8988T (cell line): ENCODE data around the gene CEMIP2.
"Not testable (repeated sequence)": the region's sequence is repeated elsewhere in the genome, so short reads cannot be mapped to it uniquely, and the experiment has no call there.

Source experiments
- DNase-seq: peaks from one replicate; pipeline ENCODE4 v3.0.0; 2011

The CEMIP2 gene

DNA sequence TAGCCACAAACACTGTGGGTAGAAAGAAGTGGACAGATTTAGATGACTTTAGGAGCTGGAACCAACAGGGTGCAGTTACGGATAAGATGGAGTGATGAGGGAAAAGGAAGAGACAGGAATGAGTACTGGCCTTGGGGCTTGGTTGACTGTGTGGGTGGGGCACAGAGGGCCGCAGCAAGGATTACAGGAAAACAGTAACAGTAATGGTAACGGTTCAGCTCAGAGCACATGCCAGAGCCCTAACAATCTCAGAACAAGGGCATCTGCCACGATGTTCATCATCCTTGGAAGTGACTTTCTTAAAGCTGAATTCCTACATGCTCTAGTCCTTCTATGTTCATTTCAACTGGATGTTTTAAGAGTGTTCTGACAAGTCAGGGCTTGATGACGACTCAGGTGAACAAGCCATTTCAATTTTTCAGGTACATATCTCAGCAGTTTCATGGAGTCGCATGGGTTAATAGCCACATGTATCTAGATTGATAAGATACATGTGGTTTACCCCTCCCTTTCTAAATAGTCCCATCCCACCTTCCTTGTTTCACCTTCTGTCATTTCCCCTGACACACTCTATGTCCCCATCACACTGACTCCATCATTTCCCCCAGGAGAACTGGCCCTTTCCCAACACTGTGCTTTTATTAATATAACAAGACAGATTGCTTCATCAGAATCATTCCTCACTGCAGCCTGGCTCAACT is 65.0 kb downstream of the CEMIP2 start:
- DNase-seq = no peak

DNA sequence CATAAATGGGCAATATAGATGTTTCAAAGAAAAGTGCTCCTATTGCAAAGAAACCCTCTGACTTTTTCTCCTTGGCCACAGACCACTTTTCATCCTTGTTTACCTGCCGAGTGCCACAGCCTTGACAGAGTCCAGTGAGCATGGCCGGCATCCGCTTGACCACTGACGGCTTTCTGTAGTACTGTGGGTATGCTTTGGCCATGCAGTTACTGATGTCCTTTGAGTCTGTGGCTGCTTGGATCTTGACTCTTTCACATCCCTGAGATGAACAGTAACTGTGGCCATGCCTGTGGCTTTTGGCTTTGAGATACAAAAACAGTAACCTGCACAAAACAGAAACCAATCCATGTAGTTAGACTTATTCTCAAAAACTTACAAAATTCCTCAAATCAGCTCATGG is 70.4 kb downstream of the CEMIP2 start:
- no peak for DNase-seq

DNA sequence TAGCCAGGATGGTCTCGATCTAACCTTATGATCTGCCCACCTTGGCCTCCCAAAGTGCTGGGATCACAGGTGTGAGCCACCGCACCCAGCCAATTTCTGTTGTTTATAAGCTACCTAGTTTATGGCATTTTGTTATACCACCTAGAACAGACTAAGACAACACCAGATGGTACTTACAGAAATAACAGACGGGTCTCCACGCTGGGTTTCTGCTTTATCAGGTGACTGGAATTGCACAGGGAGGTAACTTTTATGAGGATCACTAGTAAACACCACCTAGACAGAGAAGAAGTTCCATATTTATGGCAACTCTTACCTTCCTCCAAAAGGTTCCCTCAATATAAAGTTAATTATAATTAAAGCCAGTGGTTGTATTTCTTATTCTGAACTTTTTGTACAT is 74.0 kb downstream of the CEMIP2 start:
- DNase-seq = no peak

DNA sequence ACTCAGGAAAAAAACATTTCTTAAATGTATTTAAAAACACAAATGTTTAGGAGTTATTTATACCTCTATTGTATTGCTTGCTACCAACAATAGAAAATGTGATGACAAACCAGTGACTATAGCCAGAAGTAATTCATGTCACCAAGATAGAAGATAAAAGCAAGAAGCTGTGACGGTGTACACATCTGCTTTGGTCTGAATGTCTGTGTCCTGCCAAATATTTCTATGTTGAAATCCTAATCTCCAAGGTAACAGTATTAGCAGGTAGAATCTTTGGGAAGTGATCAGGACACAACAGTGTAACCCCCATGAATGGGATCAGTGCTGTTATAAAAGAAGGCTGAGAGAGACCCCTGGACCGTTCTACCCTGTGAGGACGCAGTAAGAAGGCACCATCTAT is 74.7 kb downstream of the CEMIP2 start:
- no peak for DNase-seq

DNA sequence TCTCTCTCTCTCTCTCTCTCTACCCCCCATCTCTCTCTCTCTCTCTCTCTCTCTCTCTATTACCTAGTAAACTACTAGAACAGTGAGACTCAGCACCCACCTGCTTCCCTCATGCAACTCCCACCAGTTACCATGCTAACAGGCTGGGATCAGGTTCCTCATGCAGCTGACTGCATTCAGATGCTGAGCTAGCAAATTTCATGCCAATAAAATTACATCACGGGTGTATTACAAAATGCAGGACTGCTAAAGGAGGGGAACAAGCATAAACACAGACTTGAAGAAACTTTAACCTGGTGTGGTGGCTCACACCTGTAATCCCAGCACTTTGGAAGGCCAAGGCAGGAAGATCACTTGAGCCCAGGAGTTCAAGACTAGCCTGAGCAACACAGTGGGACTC is 76.0 kb downstream of the CEMIP2 start:
- DNase-seq = no peak

DNA sequence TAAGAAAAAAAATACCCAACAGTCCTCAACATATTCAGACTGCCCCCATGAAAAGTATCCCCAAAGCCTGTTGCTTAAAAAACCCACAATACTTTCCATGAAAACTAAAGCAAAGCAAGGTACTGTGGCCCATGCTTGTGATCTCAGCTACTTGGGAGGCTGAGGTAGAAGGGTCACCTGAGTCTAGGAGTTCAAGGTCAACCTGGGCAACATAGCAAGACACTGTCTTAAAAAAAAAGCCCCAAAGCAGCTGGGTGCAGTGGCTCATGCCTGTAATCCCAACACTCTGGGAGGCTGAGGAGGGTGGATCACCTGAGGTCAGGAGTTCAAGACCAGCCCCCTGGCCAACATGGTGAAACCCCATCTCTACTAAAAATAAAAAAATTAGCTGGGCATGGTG is 76.7 kb downstream of the CEMIP2 start:
- not testable (repeated sequence) for DNase-seq

DNA sequence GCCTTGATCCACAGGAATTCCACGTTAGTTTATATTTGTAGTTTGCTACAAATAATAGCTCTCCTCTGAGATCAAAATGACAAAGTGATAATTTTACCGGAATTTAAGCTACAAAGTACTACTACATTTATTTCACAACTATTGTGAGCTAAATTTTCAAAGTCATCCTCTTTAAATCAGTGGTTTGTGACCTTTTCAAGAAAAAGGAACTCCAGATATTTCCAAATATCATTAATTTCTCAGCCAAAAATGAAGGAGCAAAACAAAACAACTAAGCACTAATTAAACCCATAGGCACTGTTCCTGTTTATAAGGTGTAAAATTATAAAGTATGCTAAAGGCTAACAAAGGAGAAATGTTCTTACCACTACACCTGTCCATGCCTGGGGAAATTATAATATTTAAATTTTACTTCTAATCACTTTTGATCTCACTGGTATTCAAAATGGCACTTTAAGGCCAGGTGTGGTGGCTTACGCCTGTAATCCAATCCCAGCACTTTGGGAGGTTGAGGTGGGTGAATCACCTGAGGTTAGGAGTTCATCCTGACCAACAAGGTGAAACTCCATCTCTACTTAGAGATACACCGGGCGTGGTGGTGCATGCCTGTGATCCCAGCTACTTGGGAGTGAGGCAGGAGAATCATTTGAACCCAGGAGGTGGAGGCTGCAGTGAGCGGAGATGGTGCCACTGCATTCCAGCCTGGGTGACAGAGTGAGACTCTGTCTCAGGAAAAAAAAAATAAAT is 77.5 kb downstream of the CEMIP2 start:
- no peak for DNase-seq

DNA sequence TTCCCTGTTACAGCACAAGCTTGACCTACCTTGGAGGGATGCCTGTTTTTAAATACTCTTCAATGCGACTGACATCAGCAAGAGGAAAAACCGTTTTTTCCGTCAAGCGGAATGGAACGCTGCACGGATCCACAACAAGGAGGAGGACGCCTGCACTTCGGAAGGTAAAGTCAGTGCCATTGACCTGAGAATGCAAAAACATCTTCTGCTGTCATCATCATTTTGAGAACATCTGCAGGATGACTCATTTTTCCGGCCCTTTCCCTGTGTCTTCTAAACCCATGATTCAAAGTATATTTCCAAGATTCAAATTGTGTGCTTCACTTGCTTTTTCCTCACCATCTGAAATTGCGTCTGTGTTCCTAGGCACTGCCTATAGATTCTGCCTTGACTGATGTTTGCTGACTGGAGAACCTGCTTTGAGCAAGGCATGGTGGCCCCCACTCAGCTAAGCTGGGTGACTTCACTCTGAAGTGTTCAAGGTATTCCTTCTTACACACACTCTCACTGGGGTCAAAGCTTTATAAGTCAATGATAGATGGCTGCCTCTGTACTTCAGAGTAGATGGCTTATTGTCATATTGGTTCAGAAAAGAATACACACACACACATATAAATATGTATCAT is 78.1 kb downstream of the CEMIP2 start:
- DNase-seq = no peak

DNA sequence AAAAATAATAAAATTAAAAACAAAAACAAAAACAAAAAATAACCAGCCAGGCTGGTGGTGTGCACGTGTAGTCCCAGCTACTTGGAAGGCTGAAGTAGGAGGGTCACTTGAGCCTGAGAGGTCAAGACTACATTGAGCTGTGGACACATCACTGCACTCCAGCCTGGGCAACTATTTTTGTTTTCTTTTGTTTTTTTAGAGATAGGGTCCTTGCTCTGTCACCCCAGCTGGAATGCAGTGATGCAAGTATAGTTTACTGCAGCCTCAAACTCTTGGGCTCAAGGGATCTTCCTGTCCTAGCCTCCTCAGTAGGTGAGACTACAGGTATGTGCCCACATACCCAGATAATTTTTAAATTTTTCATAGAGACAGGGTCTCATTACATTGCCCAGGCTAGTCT is 80.6 kb downstream of the CEMIP2 start:
- DNase-seq = no peak

- DNase-seq = no peak
Observed at GRCh38 chr9:71685988-71686387, 82.3 kb downstream of the CEMIP2 start.

DNA sequence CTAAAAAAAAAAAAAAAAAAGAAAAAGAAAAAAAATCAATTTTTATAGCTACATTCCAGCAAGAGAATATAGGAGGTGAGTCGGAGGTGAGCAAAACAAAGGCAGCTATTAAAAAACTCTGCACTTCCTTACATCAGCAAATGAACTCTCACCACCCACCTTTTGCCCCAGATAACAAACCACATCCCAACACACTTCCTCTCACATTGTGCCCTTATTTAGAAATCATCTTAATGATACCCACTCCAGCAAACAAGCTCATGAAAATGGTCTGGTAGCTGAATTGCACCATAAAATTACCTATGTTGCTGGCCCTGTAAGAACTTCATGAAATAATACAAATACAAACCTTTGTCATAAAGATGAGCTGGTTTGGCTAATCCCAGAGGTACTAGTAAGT is 82.9 kb downstream of the CEMIP2 start:
- no peak for DNase-seq

- no peak for DNase-seq
Observed at GRCh38 chr9:71684566-71684965, 83.7 kb downstream of the CEMIP2 start.

GRCh38 chr9:71683598-71684235 is 84.6 kb downstream of the CEMIP2 start:
- no peak for DNase-seq

DNA sequence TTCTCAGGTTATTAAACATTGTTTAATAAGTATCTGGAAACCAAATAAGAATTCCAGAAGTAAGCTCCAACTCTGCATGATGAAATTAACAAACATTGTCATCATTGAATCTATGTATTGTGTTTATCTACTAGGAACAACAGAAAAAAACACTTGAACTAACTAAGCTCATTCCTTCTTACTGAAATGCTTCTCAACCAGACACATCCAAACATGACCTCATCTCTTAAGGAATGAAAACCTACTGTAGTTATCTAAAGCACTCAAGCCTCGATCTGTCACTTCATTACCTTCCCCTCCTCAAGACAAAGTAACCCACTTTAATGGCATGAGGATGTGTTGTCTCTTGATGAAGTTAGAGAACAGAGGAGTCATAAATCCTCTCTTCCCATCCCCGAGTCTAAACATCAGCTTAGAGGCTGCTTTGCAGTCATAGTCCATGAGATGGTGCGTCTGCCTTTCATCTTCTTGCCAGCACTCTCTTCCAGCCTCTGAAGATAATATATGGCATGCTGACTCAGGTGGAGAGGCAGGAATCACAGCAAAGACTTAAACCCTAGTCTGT is 86.5 kb downstream of the CEMIP2 start:
- no peak for DNase-seq

DNA sequence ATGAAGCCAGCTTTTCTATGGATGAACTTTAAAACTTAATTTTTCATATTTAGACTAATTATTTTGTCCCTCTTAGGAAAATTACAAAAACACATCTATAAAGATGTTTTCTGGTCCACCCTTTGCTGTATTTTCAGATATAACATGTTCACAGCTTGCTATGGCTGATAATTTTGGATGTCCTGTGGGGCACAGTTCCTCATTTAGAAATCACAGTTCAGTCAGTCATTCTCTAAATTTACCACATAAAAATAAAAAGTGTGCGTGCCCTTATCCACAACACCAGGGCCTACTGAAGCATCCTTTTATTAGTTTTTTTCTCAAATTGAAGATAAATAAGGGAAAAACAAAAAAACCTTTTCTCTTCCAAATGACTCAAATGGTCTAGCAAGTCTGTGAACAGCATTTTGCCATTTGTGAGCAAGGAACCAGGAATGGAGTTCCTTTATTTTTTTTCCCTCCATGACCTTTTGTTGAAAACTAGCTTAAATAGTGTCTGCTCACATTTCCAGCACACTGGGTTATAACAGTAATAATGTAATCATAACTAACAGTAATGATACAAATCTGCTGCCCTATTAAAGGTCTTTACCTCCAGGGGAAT is 87.1 kb downstream of the CEMIP2 start:
- no peak for DNase-seq

DNA sequence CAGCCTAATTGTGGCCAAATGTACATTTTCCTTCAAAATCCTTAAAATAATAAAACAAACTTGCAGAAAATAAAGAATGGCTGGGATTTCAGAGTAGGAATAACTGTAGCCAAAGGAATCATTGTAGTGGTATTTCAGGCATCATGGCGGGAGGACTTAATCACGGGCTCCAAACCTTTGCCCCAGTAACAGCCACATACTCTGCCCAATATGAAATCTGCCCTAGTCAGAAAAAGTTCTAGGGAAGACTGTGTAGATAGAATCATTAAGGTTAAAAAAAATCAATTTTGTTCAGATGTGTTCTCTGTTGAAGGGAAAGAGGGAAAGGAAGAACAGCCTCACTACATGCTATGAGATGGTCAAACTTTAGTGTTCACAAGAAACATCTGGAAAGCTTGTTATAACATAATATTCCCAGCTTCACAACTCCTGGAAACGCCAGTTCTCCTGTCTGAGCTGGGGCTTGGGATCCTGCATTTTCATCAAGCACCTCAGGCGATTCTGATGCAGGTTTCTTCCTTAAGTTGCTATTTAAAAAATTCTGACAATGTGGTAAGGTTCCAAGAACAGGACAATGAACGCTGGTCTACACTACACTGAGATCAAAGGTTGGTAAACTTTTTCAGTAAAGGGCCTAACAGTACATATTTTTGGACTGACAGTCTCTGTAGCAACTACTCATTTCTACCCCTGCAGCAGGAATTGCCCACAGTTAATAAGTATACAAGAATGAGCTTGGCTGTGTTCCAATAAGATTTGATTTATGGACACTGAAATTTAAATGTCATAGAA is 87.9 kb downstream of the CEMIP2 start:
- no peak for DNase-seq

- DNase-seq = no peak
Observed at GRCh38 chr9:71678999-71679398, 89.3 kb downstream of the CEMIP2 start.

DNA sequence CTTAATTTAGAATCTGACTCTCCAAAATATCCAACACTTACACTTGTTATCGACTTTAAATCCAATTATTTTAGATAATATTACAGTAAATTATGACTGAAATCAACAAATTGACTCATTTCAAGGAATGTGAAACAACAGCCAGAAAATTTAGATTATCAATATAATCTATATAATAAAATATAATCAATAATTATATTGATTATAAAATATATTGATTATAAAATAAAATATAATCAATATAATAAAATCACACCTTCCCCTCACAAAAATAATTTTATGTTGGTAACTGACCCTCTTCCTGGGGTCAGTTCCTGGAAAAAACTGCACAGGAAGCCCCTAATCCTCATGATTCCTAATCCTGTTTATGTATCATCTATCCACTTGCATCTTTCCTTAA is 91.1 kb downstream of the CEMIP2 start:
- DNase-seq = no peak

DNA sequence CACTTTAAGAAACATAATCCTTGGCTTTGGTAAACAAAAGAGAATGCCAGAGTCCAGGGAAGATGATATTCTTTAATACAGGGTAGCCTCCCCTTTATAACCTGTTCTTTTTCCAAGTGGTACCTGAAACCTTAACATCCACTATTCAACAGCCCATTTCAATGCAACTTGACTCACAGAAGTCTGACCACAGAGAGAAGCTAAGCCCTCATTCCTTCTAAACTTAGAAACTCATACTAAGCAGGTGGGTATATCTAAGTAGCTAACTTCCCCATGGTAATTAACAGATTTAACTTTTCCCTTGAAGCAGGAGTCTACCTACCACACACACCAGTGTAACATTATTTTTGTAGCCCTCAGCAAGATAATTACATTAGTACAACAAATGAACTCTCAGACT is 91.9 kb downstream of the CEMIP2 start:
- DNase-seq = no peak

DNA sequence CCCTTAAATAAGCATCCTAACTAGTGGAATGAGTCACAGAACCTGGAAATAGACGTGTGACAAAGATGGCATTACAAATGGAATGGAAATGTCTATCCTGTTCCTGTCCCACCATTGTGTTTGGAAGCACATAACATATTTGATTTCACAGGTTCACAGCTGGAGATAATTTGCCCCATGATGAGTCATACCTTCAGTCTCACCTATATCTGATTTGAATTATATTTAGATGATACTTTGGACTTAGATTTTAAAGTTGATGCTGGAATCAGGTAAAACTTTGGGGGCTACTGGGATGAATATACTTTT is 92.5 kb downstream of the CEMIP2 start:
- DNase-seq = no peak

DNA sequence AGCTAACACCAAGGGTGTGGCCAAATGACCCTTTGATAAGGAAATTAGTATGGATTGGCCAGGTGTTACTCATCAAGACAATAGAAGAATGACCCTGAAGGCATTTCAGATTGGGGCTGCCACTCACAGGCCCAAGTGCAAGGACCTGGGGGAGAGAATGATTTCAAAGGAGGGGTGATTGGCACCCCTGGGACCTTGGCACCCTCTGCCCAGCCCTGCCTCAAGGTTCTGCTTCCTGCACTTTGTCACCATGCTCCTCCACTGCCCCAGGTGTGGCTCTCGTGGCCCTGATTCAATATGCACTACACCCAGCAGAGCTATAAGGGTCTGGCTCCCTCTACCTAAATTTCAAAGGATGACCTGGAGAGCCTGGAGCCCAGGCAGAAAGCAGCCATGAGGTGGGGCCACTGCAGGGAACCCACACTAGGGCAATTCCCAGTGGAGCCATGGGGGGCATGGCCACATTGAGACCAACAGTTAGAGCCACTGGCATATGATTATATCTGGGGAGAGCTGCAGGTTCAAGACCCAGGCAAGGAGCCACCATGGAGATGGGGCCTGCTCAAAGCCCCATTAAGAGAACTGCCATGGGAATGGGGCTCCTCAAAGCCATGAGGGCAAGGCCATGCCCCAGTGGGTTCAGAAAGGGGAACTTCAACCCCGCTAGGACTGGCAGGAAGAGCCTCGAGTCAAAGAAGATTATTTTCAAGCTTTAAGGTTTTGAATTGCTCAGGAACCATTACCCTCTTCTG is 93.0 kb downstream of the CEMIP2 start:
- DNase-seq = no peak

GRCh38 chr9:71672573-71672972 is 95.7 kb downstream of the CEMIP2 start:
- DNase-seq = no peak
